ENCODE results near the gene ZNF318. TPM values are rescaled to one million over a fixed set of nuclear protein-coding genes. Genes with fewer than 3 reads are reported as not detected.

ZNF318 gene
- total RNA-seq, 1 donor from 2014 or later, result 16.4 TPM

DNA sequence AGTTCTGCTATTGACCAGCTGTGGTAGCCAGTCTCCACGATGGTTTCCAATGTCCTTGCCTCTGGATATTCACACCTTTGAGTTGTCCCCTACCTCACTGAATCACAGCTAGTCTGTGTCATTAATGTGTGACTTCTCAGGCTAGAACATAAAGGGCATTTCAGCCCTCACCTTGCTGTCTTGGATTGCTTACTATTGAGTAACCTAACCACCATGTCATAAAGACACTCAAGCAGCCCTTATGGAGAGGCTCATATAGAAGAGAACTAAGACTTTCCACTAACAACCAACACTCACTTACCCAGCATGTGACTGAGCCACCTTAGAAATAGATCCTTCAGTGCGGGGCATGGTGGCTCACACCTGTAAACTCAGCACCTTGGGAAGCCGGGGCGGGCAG is 38.8 kb upstream of the ZNF318 start:
- Histone ChIP-seq H3K36me3 (no peaks in the 10 kb centered on the region), H3K27ac (no peak overlapping the region), H3K9me3 (no peaks in the 10 kb centered on the region), H3K4me1 (no peaks in the 10 kb centered on the region), H3K27me3 (peaks cover 7% of the 10 kb centered on the region), H3K4me3 (no peak overlapping the region)
- TF ChIP-seq, protein P1, sequence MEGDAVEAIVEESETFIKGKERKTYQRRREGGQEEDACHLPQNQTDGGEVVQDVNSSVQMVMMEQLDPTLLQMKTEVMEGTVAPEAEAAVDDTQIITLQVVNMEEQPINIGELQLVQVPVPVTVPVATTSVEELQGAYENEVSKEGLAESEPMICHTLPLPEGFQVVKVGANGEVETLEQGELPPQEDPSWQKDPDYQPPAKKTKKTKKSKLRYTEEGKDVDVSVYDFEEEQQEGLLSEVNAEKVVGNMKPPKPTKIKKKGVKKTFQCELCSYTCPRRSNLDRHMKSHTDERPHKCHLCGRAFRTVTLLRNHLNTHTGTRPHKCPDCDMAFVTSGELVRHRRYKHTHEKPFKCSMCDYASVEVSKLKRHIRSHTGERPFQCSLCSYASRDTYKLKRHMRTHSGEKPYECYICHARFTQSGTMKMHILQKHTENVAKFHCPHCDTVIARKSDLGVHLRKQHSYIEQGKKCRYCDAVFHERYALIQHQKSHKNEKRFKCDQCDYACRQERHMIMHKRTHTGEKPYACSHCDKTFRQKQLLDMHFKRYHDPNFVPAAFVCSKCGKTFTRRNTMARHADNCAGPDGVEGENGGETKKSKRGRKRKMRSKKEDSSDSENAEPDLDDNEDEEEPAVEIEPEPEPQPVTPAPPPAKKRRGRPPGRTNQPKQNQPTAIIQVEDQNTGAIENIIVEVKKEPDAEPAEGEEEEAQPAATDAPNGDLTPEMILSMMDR (IDR thresholded peaks at IDR 0.05), result no peak
- no peak for DNase-seq
- ATAC-seq, result no peak
- intact Hi-C loops (cut with DNase I), result no loop called here

DNA sequence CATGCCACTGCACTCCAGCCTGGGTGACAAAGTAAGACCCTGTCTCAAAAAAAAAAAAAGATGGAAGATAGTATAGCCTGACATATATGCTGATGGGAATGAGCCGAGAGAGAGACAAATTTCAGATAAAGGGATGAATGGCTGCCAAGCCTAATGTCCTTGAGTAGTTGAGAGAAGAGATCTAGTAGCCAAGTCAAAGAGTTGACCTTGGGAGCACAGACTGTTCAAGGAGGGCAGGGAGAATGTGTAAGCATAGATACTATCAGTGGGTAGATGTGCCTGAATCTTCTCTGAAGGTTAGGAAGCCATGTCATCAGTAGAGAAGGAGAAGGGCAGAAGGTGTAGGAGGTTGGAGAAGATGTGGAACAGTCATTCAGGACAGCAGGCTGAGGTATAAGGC is 37.8 kb upstream of the ZNF318 start:
- Histone ChIP-seq H3K9me3 (no peaks in the 10 kb centered on the region), H3K36me3 (no peaks in the 10 kb centered on the region), H3K4me1 (no peaks in the 10 kb centered on the region), H3K27ac (no peak overlapping the region), H3K27me3 (peaks cover 7% of the 10 kb centered on the region), H3K4me3 (no peak overlapping the region)
- intact Hi-C loops (cut with DNase I), result no loop called here
- DNase-seq (no peak), ATAC-seq (no peak)
- TF ChIP-seq, protein P1 (IDR thresholded peaks at IDR 0.05), result no peak

DNA sequence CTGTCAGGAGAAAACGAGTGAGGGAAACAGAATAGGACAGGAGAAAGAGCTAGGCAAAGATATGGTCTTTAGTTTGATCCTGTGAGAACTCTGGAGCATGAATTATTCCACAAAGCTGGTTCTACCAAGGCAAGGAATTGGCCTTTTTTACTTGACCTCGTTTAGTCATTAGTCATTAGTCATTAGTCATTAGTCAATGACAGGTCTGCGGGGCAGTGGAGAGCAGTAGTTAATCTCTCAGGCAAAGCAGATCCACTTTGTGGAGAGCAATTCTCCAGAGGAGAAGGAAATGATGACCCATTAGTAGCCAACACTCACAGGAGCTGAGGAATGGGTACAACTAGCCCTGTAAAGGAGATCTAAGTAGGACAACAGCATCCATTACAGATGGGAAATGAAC is 35.9 kb upstream of the ZNF318 start:
- ATAC-seq, result no peak
- peaks cover 7% of the 10 kb centered on the region for H3K27me3 ChIP-seq
- H3K4me3 ChIP-seq, result no peak overlapping the region
- H3K27ac ChIP-seq, result no peak overlapping the region
- H3K36me3 ChIP-seq, result no peaks in the 10 kb centered on the region
- TF ChIP-seq, protein P1 (IDR thresholded peaks at IDR 0.05), result no peak
- no peak for DNase-seq
- H3K9me3 ChIP-seq, result no peaks in the 10 kb centered on the region
- H3K4me1 ChIP-seq, result no peaks in the 10 kb centered on the region
- intact Hi-C loops (cut with DNase I), result no loop called here

DNA sequence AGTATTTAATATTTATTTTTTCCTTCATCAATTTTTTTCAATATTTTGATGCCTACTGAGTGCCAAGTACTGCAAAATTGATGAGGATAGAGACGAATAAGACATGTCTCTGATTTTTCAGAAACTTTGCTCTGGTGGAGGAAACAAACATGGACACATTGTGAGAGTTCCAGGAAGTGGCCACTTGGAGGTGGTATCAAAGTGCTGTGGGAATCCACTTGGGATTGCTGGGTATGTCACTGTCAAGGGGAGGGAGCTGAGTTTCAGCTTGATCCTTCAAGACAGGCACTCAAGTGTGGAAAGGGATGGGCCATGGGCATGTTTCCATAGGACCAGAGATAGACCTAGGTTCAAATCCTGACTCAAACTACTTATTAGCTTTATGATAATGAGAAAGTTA is 33.4 kb upstream of the ZNF318 start:
- ATAC-seq (no peak), DNase-seq (no peak)
- H3K27me3 ChIP-seq, result peaks cover 7% of the 10 kb centered on the region
- H3K27ac ChIP-seq, result no peak overlapping the region
- no peaks in the 10 kb centered on the region for H3K36me3 ChIP-seq
- H3K4me1 ChIP-seq, result no peaks in the 10 kb centered on the region
- intact Hi-C loops (cut with DNase I), result no loop called here
- no peaks in the 10 kb centered on the region for H3K9me3 ChIP-seq
- H3K4me3 ChIP-seq, result no peak overlapping the region
- TF ChIP-seq, protein P1 (IDR thresholded peaks at IDR 0.05), result no peak

DNA sequence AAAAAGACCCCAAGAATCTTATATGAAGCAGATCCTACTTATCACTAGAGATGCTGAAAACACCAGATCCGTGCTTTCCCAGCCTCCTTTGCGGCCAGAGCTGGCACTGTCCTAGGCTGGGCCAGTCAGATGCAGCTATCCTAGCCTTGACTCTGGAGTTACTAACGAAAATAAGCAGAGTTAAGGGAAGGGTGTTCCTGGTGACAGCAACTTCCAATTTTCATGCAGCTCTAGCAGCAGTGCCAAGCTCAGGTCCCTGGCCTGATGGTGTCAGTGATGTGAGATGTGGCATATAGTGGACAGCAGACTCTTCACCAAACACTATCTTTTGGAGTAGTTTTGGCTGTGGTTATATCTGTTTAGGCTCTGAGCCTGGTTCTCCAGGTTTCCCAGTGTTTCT is 32.3 kb upstream of the ZNF318 start:
- no peaks in the 10 kb centered on the region for H3K4me1 ChIP-seq
- no peak overlapping the region for H3K4me3 ChIP-seq
- TF ChIP-seq, protein P1 (IDR thresholded peaks at IDR 0.05), result no peak
- intact Hi-C loops (cut with DNase I), result no loop called here
- H3K27me3 ChIP-seq, result peaks cover 7% of the 10 kb centered on the region
- no peak overlapping the region for H3K27ac ChIP-seq
- ATAC-seq (no peak), DNase-seq (no peak)
- no peaks in the 10 kb centered on the region for H3K36me3 ChIP-seq
- no peaks in the 10 kb centered on the region for H3K9me3 ChIP-seq

DNA sequence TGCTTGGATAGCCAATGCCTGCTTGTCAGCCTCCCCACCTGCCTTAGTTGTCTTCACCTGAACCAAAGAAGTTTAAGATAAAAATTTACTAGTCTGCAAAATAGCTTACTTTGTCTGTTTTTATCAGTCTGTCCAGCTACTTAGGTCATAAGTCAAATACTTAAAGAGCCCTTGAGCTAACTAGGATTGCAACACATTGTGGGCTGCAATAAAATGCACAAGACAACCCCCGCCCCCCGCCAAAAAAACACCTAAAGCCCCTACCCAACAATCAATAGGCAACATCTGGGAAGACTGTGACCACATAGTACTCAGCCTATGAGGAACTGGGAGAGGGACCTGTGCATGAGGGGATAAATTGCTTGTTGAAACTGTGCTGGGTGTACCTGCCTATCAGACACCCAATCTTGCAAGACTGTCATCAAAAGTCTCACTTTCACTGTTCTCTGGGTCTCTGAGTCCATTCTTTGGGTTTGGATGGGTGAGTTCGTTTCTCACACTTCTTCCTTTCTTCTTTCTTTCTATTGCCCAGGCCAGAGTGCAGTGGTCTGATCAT is 30.6 kb upstream of the ZNF318 start:
- intact Hi-C loops (cut with DNase I), result no loop called here
- no peak for DNase-seq
- no peak overlapping the region for H3K4me3 ChIP-seq
- no peaks in the 10 kb centered on the region for H3K36me3 ChIP-seq
- peaks cover 7% of the 10 kb centered on the region for H3K27me3 ChIP-seq
- TF ChIP-seq, protein P1 (IDR thresholded peaks at IDR 0.05), result no peak
- no peaks in the 10 kb centered on the region for H3K4me1 ChIP-seq
- H3K27ac ChIP-seq, result no peak overlapping the region
- ATAC-seq, result no peak
- H3K9me3 ChIP-seq, result no peaks in the 10 kb centered on the region
